GM21723 (cell line): ENCODE results near the gene B9D1.

Experiments
- ATAC-seq: cut with Tn5 transposase; IDR thresholded peaks from one replicate; pipeline ENCODE4 v1.9.1; 2021; ENCODE audit warnings: mild to moderate bottlenecking, moderate library complexity; ENCODE audit not compliant: unreplicated experiment

The B9D1 gene

GRCh38 chr17:19322129-19322505, 40.4 kb downstream of the B9D1 start:
- no peak for ATAC-seq

- ATAC-seq, result no peak
Observed at GRCh38 chr17:19321481-19322128, 40.9 kb downstream of the B9D1 start.

- no peak for ATAC-seq
Observed at GRCh38 chr17:19320876-19321275, 41.6 kb downstream of the B9D1 start.

GRCh38 chr17:19319771-19320505, 42.6 kb downstream of the B9D1 start:
- ATAC-seq, result no peak

GRCh38 chr17:19318611-19319010, 43.9 kb downstream of the B9D1 start:
- no peak for ATAC-seq

GRCh38 chr17:19317359-19318095, 45.0 kb downstream of the B9D1 start:
- ATAC-seq, result no peak

GRCh38 chr17:19316761-19317358, 45.7 kb downstream of the B9D1 start:
- no peak for ATAC-seq

GRCh38 chr17:19315104-19315503, 47.4 kb downstream of the B9D1 start:
- no peak for ATAC-seq

- no peak for ATAC-seq
Observed at GRCh38 chr17:19313746-19314651, 48.5 kb downstream of the B9D1 start.

- no peak for ATAC-seq
Observed at GRCh38 chr17:19313066-19313745, 49.3 kb downstream of the B9D1 start.

- no peak for ATAC-seq
Observed at GRCh38 chr17:19312406-19312805, 50.1 kb downstream of the B9D1 start.

- ATAC-seq, result no peak
Observed at GRCh38 chr17:19311421-19312215, 50.9 kb downstream of the B9D1 start.

- ATAC-seq, result no peak
Observed at GRCh38 chr17:19311016-19311415, 51.5 kb downstream of the B9D1 start.

GRCh38 chr17:19310151-19310550, 52.4 kb downstream of the B9D1 start:
- no peak for ATAC-seq

GRCh38 chr17:19309701-19310100, 52.8 kb downstream of the B9D1 start:
- ATAC-seq, result no peak

- no peak for ATAC-seq
Observed at GRCh38 chr17:19308398-19308797, 54.1 kb downstream of the B9D1 start.

- ATAC-seq, result no peak
Observed at GRCh38 chr17:19307521-19307920, 55.0 kb downstream of the B9D1 start.

GRCh38 chr17:19306160-19307111, 56.1 kb downstream of the B9D1 start:
- ATAC-seq, result peak; percentile 81
